GM12878 (cell line): ENCODE results near the gene DGKA. TPM values are rescaled to one million over a fixed set of nuclear protein-coding genes. Genes with fewer than 3 reads are reported as not detected.

Experiments used
- BRCA1 ChIP-seq: IDR thresholded peaks from 2 replicates; pipeline ENCODE4 v1.6.1; 2011; ENCODE audit warnings: low read depth, low read length, improper control_type of control experiment
- CEBPB ChIP-seq, 2 experiments: fragments of 150-350 bp in 1 of 2; IDR thresholded peaks; 2 replicates each; pipeline ENCODE4 v1.6.1; 2012 to 2014; ENCODE audit warnings: low read depth in 2 of 2, low read length in 2 of 2, borderline replicate concordance in 1 of 2, inconsistent platforms in 1 of 2
- CHD2 ChIP-seq: IDR thresholded peaks from 2 replicates; pipeline ENCODE4 v1.6.1; 2011; ENCODE audit warnings: low read depth, low read length, improper control_type of control experiment, borderline replicate concordance
- CREM ChIP-seq: IDR thresholded peaks from 2 replicates; pipeline ENCODE4 v1.6.1; 2014; ENCODE audit warnings: antibody characterized with exemption, low read depth
- DPF2 ChIP-seq: fragments of 450-650 bp; IDR thresholded peaks from 2 replicates; pipeline ENCODE4 v1.6.1; 2017; ENCODE audit warnings: mild to moderate bottlenecking
- FOXK2 ChIP-seq: fragments of 450-650 bp; IDR thresholded peaks from 2 replicates; pipeline ENCODE4 v1.6.1; 2017; ENCODE audit warnings: mild to moderate bottlenecking, moderate library complexity
- FOXM1 ChIP-seq: IDR thresholded peaks from 2 replicates; pipeline ENCODE4 v1.6.1; 2012; ENCODE audit warnings: low read depth, mild to moderate bottlenecking, inconsistent platforms, low read length, moderate library complexity
- HDAC2 ChIP-seq: fragments of 200-600 bp; sonication (generic); IDR thresholded peaks from 2 replicates; pipeline ENCODE4 v1.6.1; 2017
- IKZF1 ChIP-seq: fragments of 450-650 bp; conservative IDR thresholded peaks from 2 replicates; pipeline ENCODE4 v1.6.1; 2017; ENCODE audit warnings: antibody characterized with exemption, mild to moderate bottlenecking
- IRF3 ChIP-seq: fragments of 450-650 bp; IDR thresholded peaks from 2 replicates; pipeline ENCODE4 v1.6.1; 2014; ENCODE audit warnings: mild to moderate bottlenecking
- KLF5 ChIP-seq: fragments of 450-650 bp; IDR thresholded peaks from 2 replicates; pipeline ENCODE4 v1.6.1; 2014; ENCODE audit warnings: mild to moderate bottlenecking; ENCODE audit not compliant: partially characterized antibody
- NFXL1 ChIP-seq: fragments of 450-650 bp; IDR thresholded peaks from 2 replicates; pipeline ENCODE4 v1.6.1; 2017; ENCODE audit warnings: antibody characterized with exemption, mild to moderate bottlenecking, borderline replicate concordance
- RAD51 ChIP-seq: fragments of 450-650 bp; IDR thresholded peaks from 2 replicates; pipeline ENCODE4 v1.6.1; 2016; ENCODE audit warnings: moderate library complexity, mild to moderate bottlenecking, inconsistent platforms
- RBBP5 ChIP-seq: fragments of 200-600 bp; sonication (generic); conservative IDR thresholded peaks from 2 replicates; pipeline ENCODE4 v1.6.1; 2016
- RUNX3 ChIP-seq: IDR thresholded peaks from 2 replicates; pipeline ENCODE4 v1.6.1; 2012; ENCODE audit warnings: low read length, inconsistent platforms
- ZBTB4 ChIP-seq: fragments of 450-650 bp; formaldehyde crosslinking; IDR thresholded peaks from 2 replicates; pipeline ENCODE4 v1.4.0; 2022; ENCODE audit warnings: mild to moderate bottlenecking, moderate library complexity
- ZBTB40 ChIP-seq: fragments of 450-650 bp; IDR thresholded peaks from 2 replicates; pipeline ENCODE4 v1.6.1; 2016; ENCODE audit warnings: mild to moderate bottlenecking, moderate library complexity, borderline replicate concordance
- ZNF217 ChIP-seq: fragments of 450-650 bp; IDR thresholded peaks from 2 replicates; pipeline ENCODE4 v1.6.1; 2017; ENCODE audit warnings: antibody characterized with exemption, mild to moderate bottlenecking
- polyA plus RNA-seq, 11 experiments: library from polyadenylated mRNA; depleted of rRNA in 4 of 11; unstranded in 6 of 11; stranded (reverse) in 5 of 11; fragments of >200 nt; fragmentation: Nextera tagmentation in 4 of 11; fragmentation: Illumina TruSeq in 1 of 11; extraction: Ambion mirVana in 4 of 11; extraction: Trizol in 1 of 11; gene quantifications; 1 replicate in 1 of 11; 2 replicates in 10 of 11; pipeline versions ENCODE4 v1.2.1 to v1.2.3, GENCODE V29; 2011 to 2016; ENCODE audit warnings: inconsistent platforms in 2 of 11, missing spikeins in 2 of 11, low read depth in 1 of 11
- total RNA-seq, 4 experiments: library from RNA; depleted of rRNA in 3 of 4; stranded (reverse); fragments of >200 nt in 3 of 4; fragmentation: Illumina TruSeq in 1 of 4; extraction: Trizol in 1 of 4; gene quantifications; 2 replicates each; pipeline versions ENCODE4 v1.2.1 to v1.2.3, GENCODE V29; 2013 to 2021
- TF ChIP-seq, protein P1 (sequence below): fragments of 150-350 bp; IDR thresholded peaks from 2 replicates; pipeline ENCODE4 v1.6.1; 2016; ENCODE audit warnings: low read depth, low read length

Gene DGKA
- total and polyA plus RNA-seq, 10 of the 15 experiments (the other 5 are each of a cell fraction or from before 2014, with no cell fraction given) = 14.0 to 65.5 (median 37.1) TPM

- TF ChIP-seq ZBTB4 (no peak), KLF5 (no peak), IKZF1 (peak; percentile 19; the same call in 1 of the 2 replicates), FOXK2 (no peak), BRCA1 (no peak), FOXM1 (no peak), RAD51 (no peak), RUNX3 (no peak), DPF2 (peak; percentile 55; the same call in 1 of the 2 replicates), RBBP5 (no peak), ZBTB40 (no peak), CREM (no peak), CEBPB (IDR thresholded peaks at IDR 0.05; ENCODE audit: borderline replicate concordance in 1 of 2, low read depth in 2 of 2, low read length in 2 of 2) (no peak), NFXL1 (no peak), CHD2 (peak; percentile 84), IRF3 (peak; percentile 62; the same call in 1 of the 2 replicates), ZNF217 (no peak), HDAC2 (no peak)
- TF ChIP-seq, protein P1, sequence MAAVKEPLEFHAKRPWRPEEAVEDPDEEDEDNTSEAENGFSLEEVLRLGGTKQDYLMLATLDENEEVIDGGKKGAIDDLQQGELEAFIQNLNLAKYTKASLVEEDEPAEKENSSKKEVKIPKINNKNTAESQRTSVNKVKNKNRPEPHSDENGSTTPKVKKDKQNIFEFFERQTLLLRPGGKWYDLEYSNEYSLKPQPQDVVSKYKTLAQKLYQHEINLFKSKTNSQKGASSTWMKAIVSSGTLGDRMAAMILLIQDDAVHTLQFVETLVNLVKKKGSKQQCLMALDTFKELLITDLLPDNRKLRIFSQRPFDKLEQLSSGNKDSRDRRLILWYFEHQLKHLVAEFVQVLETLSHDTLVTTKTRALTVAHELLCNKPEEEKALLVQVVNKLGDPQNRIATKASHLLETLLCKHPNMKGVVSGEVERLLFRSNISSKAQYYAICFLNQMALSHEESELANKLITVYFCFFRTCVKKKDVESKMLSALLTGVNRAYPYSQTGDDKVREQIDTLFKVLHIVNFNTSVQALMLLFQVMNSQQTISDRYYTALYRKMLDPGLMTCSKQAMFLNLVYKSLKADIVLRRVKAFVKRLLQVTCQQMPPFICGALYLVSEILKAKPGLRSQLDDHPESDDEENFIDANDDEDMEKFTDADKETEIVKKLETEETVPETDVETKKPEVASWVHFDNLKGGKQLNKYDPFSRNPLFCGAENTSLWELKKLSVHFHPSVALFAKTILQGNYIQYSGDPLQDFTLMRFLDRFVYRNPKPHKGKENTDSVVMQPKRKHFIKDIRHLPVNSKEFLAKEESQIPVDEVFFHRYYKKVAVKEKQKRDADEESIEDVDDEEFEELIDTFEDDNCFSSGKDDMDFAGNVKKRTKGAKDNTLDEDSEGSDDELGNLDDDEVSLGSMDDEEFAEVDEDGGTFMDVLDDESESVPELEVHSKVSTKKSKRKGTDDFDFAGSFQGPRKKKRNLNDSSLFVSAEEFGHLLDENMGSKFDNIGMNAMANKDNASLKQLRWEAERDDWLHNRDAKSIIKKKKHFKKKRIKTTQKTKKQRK = 0 out of 2 replicates have a peak, but pooled peaks have one; percentile 17
These were observed 66.0 kb downstream of the DGKA start, which contains the start of gene SUOX (continued) for GRCh38 chr12:55996715-55997534.
